HEK293 (cell line): ENCODE results near the gene ANTXR2.

Experiments used
- ATF2 ChIP-seq: fragments of 450-650 bp; formaldehyde crosslinking; IDR thresholded peaks from 2 replicates; pipeline ENCODE4 v1.5.1; 2016; ENCODE audit warnings: missing biosample characterization, missing genetic modification characterization, low read depth
- CTCF ChIP-seq: fragments of 450-650 bp; formaldehyde crosslinking; IDR thresholded peaks from 2 replicates; pipeline ENCODE4 v1.5.1; 2016; ENCODE audit warnings: missing biosample characterization, missing genetic modification characterization
- SP2 ChIP-seq: fragments of 450-650 bp; formaldehyde crosslinking; IDR thresholded peaks from 2 replicates; pipeline ENCODE4 v1.5.1; 2016; ENCODE audit warnings: missing biosample characterization, missing genetic modification characterization
- TRIM28 ChIP-seq: IDR thresholded peaks from 2 replicates; pipeline ENCODE4 v1.6.1; 2011; ENCODE audit warnings: low read length, control low read depth, borderline replicate concordance
- YY2 ChIP-seq: fragments of 450-650 bp; formaldehyde crosslinking; IDR thresholded peaks from 2 replicates; pipeline ENCODE4 v1.5.1; 2016; ENCODE audit warnings: missing biosample characterization, missing genetic modification characterization
- ZBTB20 ChIP-seq: fragments of 450-650 bp; formaldehyde crosslinking; IDR thresholded peaks from 2 replicates; pipeline ENCODE4 v1.5.1; 2016; ENCODE audit warnings: missing biosample characterization, missing genetic modification characterization
- ZBTB21 ChIP-seq: fragments of 450-650 bp; formaldehyde crosslinking; IDR thresholded peaks from 2 replicates; pipeline ENCODE4 v1.5.1; 2017; ENCODE audit warnings: missing biosample characterization, missing genetic modification characterization
- ZNF146 ChIP-seq: fragments of 450-650 bp; formaldehyde crosslinking; IDR thresholded peaks from 2 replicates; pipeline ENCODE4 v1.5.1; 2016; ENCODE audit warnings: missing biosample characterization, missing genetic modification characterization
- ZNF274 ChIP-seq, 2 experiments: fragments of 200-500 bp in 1 of 2; fragments of 450-650 bp in 1 of 2; sonication (Bioruptor generic) in 1 of 2; formaldehyde crosslinking in 1 of 2; IDR thresholded peaks; 2 replicates each; pipeline versions ENCODE4 v1.5.1 to v1.6.1; 2014 to 2016; ENCODE audit warnings: borderline replicate concordance in 1 of 2, inconsistent platforms in 1 of 2, low read length in 1 of 2, missing biosample characterization in 1 of 2, missing genetic modification characterization in 1 of 2
- ZNF335 ChIP-seq: fragments of 450-650 bp; formaldehyde crosslinking; conservative IDR thresholded peaks from 2 replicates; pipeline ENCODE4 v1.5.1; 2016; ENCODE audit warnings: missing biosample characterization, missing genetic modification characterization
- ZNF558 ChIP-seq: fragments of 450-650 bp; formaldehyde crosslinking; IDR thresholded peaks from 2 replicates; pipeline ENCODE4 v1.5.1; 2016; ENCODE audit warnings: missing biosample characterization, missing genetic modification characterization
- ZNF596 ChIP-seq: fragments of 450-650 bp; IDR thresholded peaks from 2 replicates; pipeline ENCODE4 v1.5.0; 2018; ENCODE audit warnings: missing biosample characterization, mild to moderate bottlenecking, missing genetic modification characterization, moderate library complexity
- ZNF629 ChIP-seq: fragments of 450-650 bp; formaldehyde crosslinking; IDR thresholded peaks from 2 replicates; pipeline ENCODE4 v1.5.1; 2017; ENCODE audit warnings: missing biosample characterization, missing genetic modification characterization

- TF ChIP-seq CTCF (tag by site-specific recombination) = no peak
- TF ChIP-seq ZBTB21 (tag by site-specific recombination) = no peak
- no peak for TF ChIP-seq ZNF558 (tag by site-specific recombination)
- no peak for TF ChIP-seq ZBTB20 (tag by site-specific recombination)
- no peak for TF ChIP-seq ZNF335 (tag by site-specific recombination)
- no peak for TF ChIP-seq ZNF629 (tag by site-specific recombination)
- no peak for TF ChIP-seq YY2 (tag by site-specific recombination)
- no peak for TF ChIP-seq ZNF274 (IDR thresholded peaks at IDR 0.05; ENCODE audit: low read length)
- no peak for TF ChIP-seq ZNF274 (tag by site-specific recombination; IDR thresholded peaks at IDR 0.05; ENCODE audit: borderline replicate concordance)
- no peak for TF ChIP-seq ATF2 (tag by site-specific recombination)
- no peak for TF ChIP-seq ZNF146 (tag by site-specific recombination)
- no peak for TF ChIP-seq TRIM28
- TF ChIP-seq ZNF596 (tag by site-specific recombination) = no peak
- TF ChIP-seq SP2 (tag by site-specific recombination) = no peak
Observed at GRCh38 chr4:79996851-79997250, 76.2 kb downstream of the ANTXR2 start.
